Osteoblast (primary cell): ENCODE results near the gene MEAK7. TPM values are rescaled to one million over a fixed set of nuclear protein-coding genes. Genes with fewer than 3 reads are reported as not detected.

Experiments
- DNase-seq: peaks from one replicate; pipeline ENCODE4 v3.0.0; 2011; ENCODE audit warnings: low spot score, mixed read lengths; ENCODE audit not compliant: insufficient read length; ENCODE audit errors: missing footprints
- H2AFZ ChIP-seq: 2 replicates; pipeline ENCODE4 v1.6.0; 2011; ENCODE audit warnings: mild to moderate bottlenecking, low read length
- H3K27ac ChIP-seq: 2 replicates; pipeline ENCODE4 v1.5.1; 2011; ENCODE audit warnings: mild to moderate bottlenecking, low read depth, low read length, moderate library complexity
- H3K27me3 ChIP-seq: 2 replicates; pipeline ENCODE4 v1.6.0; 2012; ENCODE audit warnings: mild to moderate bottlenecking, control low read depth, inconsistent platforms, low read length, moderate library complexity; ENCODE audit not compliant: insufficient read depth
- H3K36me3 ChIP-seq: 2 replicates; pipeline ENCODE4 v1.5.1; 2011; ENCODE audit warnings: mild to moderate bottlenecking, low read length, control low read depth, moderate library complexity; ENCODE audit not compliant: insufficient read depth
- H3K4me1 ChIP-seq: 2 replicates; pipeline ENCODE4 v1.5.1; 2011; ENCODE audit warnings: mild to moderate bottlenecking, low read length, control low read depth, moderate library complexity; ENCODE audit not compliant: insufficient read depth
- H3K4me2 ChIP-seq: 2 replicates; pipeline ENCODE4 v1.6.0; 2011; ENCODE audit warnings: mild to moderate bottlenecking, low read length; ENCODE audit not compliant: insufficient read depth
- H3K4me3 ChIP-seq: fragments of 200-600 bp; sonication (generic); 3 replicates; pipeline ENCODE4 v1.5.1; 2012; ENCODE audit warnings: mild to moderate bottlenecking, low read length, inconsistent platforms; ENCODE audit not compliant: insufficient read depth
- H3K79me2 ChIP-seq: 2 replicates; pipeline ENCODE4 v1.6.0; 2012; ENCODE audit warnings: mild to moderate bottlenecking, low read length, control low read depth, inconsistent platforms; ENCODE audit not compliant: insufficient read depth
- H3K9me3 ChIP-seq: 2 replicates; pipeline ENCODE4 v1.5.1; 2011; ENCODE audit warnings: low read depth, low read length, control low read depth
- H4K20me1 ChIP-seq: 2 replicates; pipeline ENCODE4 v1.6.0; 2012; ENCODE audit warnings: mild to moderate bottlenecking, low read length, control low read depth; ENCODE audit not compliant: insufficient read depth
- total RNA-seq: library from RNA; depleted of rRNA; stranded (reverse); fragments of >200 nt; gene quantifications from 2 replicates; pipeline ENCODE4 v1.2.3, GENCODE V29; 2012
- TF ChIP-seq, protein P1 (sequence below): IDR thresholded peaks from 2 replicates; pipeline ENCODE4 v1.5.1; 2011; ENCODE audit warnings: mild to moderate bottlenecking, low read depth, low read length, moderate library complexity; ENCODE audit errors: extremely low read depth

MEAK7 gene
- total RNA-seq, 1 donor = 24.2 TPM

DNA sequence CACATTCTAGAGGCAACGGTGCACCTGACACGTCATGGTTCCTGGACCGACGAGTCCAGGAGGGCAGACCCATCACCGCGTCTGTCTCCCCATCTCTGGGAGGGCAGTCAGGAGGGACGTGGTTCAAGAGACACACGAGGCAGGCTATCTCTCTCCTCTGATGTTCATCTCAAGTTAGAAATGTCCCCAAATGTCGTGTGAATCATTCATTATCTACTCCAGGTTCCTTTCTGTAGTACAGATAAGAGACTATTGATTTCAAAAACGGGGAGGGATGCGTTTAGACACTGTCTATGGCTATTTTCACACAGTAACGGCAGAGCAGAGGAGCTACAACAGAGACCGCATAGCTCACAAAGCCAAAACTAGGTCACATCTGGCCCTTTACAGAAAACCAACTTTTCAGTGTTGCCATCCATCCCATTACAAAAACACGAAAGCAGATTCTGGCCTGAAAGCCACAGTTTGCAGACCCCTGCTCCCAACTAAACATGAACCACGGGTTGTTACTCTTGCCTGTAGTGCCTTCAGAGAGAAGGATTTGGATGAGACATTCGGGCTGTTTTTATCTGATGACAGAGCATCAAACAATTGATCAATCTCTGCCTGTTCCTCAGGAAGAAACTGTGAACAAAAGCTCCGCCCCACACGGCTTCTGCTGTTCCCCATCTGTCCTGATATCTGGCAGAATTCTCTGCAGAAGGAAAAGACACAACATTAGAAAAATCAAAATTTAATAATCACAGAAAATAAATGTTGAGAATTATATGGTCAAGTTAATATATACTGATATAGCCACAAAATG lies 6.8 kb downstream of the MEAK7 start:
- peaks cover 84% of the 10 kb centered on the region for H3K36me3 ChIP-seq

DNA sequence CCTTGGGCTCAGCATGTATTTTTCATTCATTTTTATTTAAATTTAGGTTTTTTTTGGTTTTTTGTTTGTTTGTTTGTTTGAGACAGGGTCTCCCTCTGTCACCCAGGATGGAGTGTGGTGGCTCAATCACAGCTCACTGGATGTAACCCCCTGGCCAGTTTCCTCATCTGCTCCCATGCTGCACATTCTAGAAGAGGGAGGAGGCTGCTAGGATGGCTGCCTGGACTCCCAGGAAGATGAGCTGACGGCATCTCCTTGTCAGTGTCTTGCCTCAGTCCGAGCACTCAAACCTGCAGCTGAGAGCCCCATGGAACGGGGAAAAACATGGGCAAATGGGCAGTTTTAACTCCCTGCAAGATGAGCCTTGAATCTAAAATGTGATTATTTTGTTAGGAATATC lies 7.5 kb downstream of the MEAK7 start:
- DNase-seq = no peak
- Histone ChIP-seq H3K9me3 (no peaks in the 10 kb centered on the region), H3K79me2 (peaks cover 31% of the 10 kb centered on the region), H4K20me1 (peaks cover 14% of the 10 kb centered on the region), H3K27ac (no peak overlapping the region), H2AFZ (no peak overlapping the region), H3K4me1 (peaks cover 7% of the 10 kb centered on the region), H3K36me3 (peaks cover 81% of the 10 kb centered on the region), H3K4me2 (no peak overlapping the region), H3K27me3 (no peaks in the 10 kb centered on the region), H3K4me3 (no peak overlapping the region)
- TF ChIP-seq, protein P1, sequence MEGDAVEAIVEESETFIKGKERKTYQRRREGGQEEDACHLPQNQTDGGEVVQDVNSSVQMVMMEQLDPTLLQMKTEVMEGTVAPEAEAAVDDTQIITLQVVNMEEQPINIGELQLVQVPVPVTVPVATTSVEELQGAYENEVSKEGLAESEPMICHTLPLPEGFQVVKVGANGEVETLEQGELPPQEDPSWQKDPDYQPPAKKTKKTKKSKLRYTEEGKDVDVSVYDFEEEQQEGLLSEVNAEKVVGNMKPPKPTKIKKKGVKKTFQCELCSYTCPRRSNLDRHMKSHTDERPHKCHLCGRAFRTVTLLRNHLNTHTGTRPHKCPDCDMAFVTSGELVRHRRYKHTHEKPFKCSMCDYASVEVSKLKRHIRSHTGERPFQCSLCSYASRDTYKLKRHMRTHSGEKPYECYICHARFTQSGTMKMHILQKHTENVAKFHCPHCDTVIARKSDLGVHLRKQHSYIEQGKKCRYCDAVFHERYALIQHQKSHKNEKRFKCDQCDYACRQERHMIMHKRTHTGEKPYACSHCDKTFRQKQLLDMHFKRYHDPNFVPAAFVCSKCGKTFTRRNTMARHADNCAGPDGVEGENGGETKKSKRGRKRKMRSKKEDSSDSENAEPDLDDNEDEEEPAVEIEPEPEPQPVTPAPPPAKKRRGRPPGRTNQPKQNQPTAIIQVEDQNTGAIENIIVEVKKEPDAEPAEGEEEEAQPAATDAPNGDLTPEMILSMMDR = no peak

More for the DNA sequence above, 6.8 kb downstream of the MEAK7 start:
- Histone ChIP-seq H3K79me2 (peaks cover 38% of the 10 kb centered on the region), H3K9me3 (no peaks in the 10 kb centered on the region), H3K4me2 (no peak overlapping the region), H2AFZ (no peak overlapping the region), H3K4me1 (peaks cover 11% of the 10 kb centered on the region), H3K27me3 (no peaks in the 10 kb centered on the region), H3K27ac (no peak overlapping the region), H4K20me1 (peaks cover 14% of the 10 kb centered on the region), H3K4me3 (no peak overlapping the region)
- peak; percentile 54 for DNase-seq
- TF ChIP-seq, protein P1 = no peak

DNA sequence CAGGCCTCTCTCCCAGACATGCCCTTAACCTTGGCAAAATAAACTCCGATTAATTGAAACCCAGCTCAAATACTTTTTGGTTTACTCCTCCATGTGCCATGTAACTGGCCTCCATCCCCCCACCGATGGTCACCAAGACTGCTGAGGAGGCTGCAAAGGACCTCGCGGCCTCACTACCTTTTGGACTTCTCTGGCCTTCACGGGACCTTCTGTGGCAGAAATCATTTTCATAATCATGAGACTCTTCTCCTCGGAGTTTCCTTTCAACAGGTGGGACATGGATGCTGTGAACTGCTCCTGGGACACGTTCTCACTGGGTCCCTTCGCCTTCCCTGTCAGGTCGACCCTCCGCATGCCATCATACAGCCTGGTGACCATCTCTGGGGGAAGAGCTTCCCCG lies 9.0 kb downstream of the MEAK7 start:
- Histone ChIP-seq H4K20me1 (peaks cover 11% of the 10 kb centered on the region), H3K9me3 (no peaks in the 10 kb centered on the region), H3K79me2 (peaks cover 20% of the 10 kb centered on the region), H3K4me2 (no peak overlapping the region), H3K27me3 (no peaks in the 10 kb centered on the region), H2AFZ (no peak overlapping the region), H3K36me3 (peaks cover 85% of the 10 kb centered on the region), H3K4me1 (no peaks in the 10 kb centered on the region), H3K27ac (no peak overlapping the region), H3K4me3 (no peak overlapping the region)
- no peak for DNase-seq
- TF ChIP-seq, protein P1 = no peak

DNA sequence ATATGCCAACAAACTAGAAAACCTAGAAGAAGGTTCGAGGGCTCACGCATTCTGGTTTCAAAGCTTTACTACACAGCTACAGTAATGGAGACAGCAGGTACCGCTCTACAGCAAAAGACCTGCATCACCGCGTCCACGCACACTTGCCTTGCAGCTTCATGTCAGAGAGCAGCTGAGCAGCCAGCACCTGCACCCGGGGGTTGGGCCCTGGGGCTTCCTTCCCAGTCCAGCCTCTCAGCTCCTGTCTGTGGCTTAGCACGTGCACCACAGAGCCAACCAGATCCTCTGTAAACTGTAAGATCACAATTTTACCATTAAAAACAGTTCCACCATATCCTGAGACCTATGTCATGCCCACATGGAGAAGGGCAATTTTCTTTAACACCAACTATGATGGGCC lies 15.3 kb downstream of the MEAK7 start:
- Histone ChIP-seq H3K4me2 (no peak overlapping the region), H3K79me2 (peaks cover 2% of the 10 kb centered on the region), H4K20me1 (peaks cover 14% of the 10 kb centered on the region), H3K27me3 (no peaks in the 10 kb centered on the region), H3K27ac (no peak overlapping the region), H3K36me3 (peaks cover 84% of the 10 kb centered on the region), H3K4me3 (no peak overlapping the region), H2AFZ (no peak overlapping the region), H3K9me3 (no peaks in the 10 kb centered on the region), H3K4me1 (no peaks in the 10 kb centered on the region)
- TF ChIP-seq, protein P1 = no peak
- DNase-seq = no peak
